Hepatocyte (in vitro differentiated cells): ENCODE data around the gene ARFGEF3.

Experiments
- CTCF ChIP-seq: fragments of 200-600 bp; sonication (generic); IDR thresholded peaks from 2 replicates; pipeline ENCODE4 v1.5.1; 2016; ENCODE audit warnings: antibody characterized with exemption, mild to moderate bottlenecking; ENCODE audit not compliant: poor library complexity
- EZH2 ChIP-seq: fragments of 200-600 bp; sonication (generic); IDR thresholded peaks from 2 replicates; pipeline ENCODE4 v1.6.1; 2016; ENCODE audit warnings: antibody characterized with exemption, mild to moderate bottlenecking, borderline replicate concordance
- EZH2phosphoT487 ChIP-seq: fragments of 200-600 bp; sonication (generic); IDR thresholded peaks from one replicate; pipeline ENCODE4 v1.6.1; 2018; ENCODE audit warnings: antibody characterized with exemption, mild to moderate bottlenecking, low read depth, moderate library complexity; ENCODE audit not compliant: unreplicated experiment, severe bottlenecking

GRCh38 chr6:138115877-138116660 is 45.7 kb upstream of the ARFGEF3 start:
- TF ChIP-seq CTCF (peak; percentile 75), EZH2 (no peak), EZH2phosphoT487 (no peak)
